Fibroblast of the aortic adventitia (primary cell): ENCODE measurements around the gene RAI2. TPM values are rescaled to one million over a fixed set of nuclear protein-coding genes. Genes with fewer than 3 reads are reported as not detected.

Experiments used
- DNase-seq: peaks from one replicate; pipeline ENCODE4 v3.0.0-alpha.2; 2010; ENCODE audit warnings: low read depth
- H3K4me3 ChIP-seq: 2 replicates; pipeline ENCODE4 v1.5.1; 2011; ENCODE audit warnings: low read depth, mild to moderate bottlenecking, control low read depth, low read length, moderate library complexity
- total RNA-seq: library from RNA; depleted of rRNA; stranded (reverse); fragments of >200 nt; gene quantifications from 2 replicates; pipeline ENCODE4 v1.2.3, GENCODE V29; 2012; ENCODE audit warnings: low replicate concordance
- TF ChIP-seq, protein P1 (sequence below): IDR thresholded peaks from 2 replicates; pipeline ENCODE4 v1.5.1; 2011; ENCODE audit warnings: mild to moderate bottlenecking, low read length, control low read depth, inconsistent platforms; ENCODE audit not compliant: insufficient read depth

RAI2 gene
- total RNA-seq, 1 donor = 4.0 TPM

- no peak overlapping the region for H3K4me3 ChIP-seq
- TF ChIP-seq, protein P1, sequence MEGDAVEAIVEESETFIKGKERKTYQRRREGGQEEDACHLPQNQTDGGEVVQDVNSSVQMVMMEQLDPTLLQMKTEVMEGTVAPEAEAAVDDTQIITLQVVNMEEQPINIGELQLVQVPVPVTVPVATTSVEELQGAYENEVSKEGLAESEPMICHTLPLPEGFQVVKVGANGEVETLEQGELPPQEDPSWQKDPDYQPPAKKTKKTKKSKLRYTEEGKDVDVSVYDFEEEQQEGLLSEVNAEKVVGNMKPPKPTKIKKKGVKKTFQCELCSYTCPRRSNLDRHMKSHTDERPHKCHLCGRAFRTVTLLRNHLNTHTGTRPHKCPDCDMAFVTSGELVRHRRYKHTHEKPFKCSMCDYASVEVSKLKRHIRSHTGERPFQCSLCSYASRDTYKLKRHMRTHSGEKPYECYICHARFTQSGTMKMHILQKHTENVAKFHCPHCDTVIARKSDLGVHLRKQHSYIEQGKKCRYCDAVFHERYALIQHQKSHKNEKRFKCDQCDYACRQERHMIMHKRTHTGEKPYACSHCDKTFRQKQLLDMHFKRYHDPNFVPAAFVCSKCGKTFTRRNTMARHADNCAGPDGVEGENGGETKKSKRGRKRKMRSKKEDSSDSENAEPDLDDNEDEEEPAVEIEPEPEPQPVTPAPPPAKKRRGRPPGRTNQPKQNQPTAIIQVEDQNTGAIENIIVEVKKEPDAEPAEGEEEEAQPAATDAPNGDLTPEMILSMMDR = no peak
- DNase-seq = peak; percentile 31
Observed at GRCh38 chrX:17822351-17822750, 38.7 kb downstream of the RAI2 start.

DNA sequence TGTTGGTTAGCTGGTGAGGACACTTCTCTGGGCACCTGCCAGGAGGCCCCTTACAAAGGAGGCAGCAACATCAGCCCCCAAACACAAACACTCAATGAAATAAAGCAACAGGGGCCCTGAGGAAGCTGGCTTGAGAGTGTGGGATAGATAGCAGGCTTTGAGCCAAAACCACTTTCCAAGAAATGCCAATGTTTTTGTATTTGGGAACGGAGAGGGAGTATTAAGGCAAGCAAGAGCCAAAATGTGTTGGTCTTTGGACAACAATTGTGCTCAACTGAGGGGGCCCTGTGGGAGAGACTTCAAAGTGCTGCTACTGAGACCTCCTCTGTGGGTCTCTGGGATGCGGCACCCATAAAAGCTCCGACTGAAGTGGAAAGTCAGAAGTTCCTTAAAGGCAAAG lies 41.0 kb downstream of the RAI2 start:
- TF ChIP-seq, protein P1 = no peak
- no peak overlapping the region for H3K4me3 ChIP-seq
- no peak for DNase-seq

GRCh38 chrX:17818726-17819125 lies 42.4 kb downstream of the RAI2 start:
- H3K4me3 ChIP-seq = no peak overlapping the region
- DNase-seq = no peak
- TF ChIP-seq, protein P1 = no peak

- no peak overlapping the region for H3K4me3 ChIP-seq
- DNase-seq = peak; percentile 50
- TF ChIP-seq, protein P1 = no peak
Observed at GRCh38 chrX:17817251-17817650, 43.8 kb downstream of the RAI2 start.

- peak; percentile 62 for DNase-seq
- TF ChIP-seq, protein P1 = no peak
- no peak overlapping the region for H3K4me3 ChIP-seq
Observed at GRCh38 chrX:17814557-17814956, 46.5 kb downstream of the RAI2 start.

- TF ChIP-seq, protein P1 = no peak
- no peak overlapping the region for H3K4me3 ChIP-seq
- DNase-seq = peak; percentile 14
Observed at GRCh38 chrX:17814059-17814458, 47.0 kb downstream of the RAI2 start.

DNA sequence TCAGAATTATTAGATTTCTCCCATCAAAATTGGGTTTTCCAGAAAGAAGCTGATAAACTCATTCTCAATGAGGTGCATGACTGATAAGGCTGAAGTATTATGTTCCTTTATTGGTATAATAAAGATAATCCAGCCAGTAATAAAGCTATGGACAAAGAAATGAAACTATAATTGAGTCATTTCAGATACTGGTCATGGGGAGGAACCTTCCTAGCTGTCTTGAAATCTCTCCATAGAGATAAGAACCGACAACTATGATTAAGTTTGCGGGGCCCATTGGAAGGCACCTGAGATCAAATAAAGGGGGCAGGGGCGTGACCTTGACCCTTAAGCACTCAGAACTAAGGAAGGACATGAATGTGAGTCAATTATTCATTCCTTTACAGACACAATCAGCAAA lies 47.8 kb downstream of the RAI2 start:
- no peak for DNase-seq
- TF ChIP-seq, protein P1 = no peak
- H3K4me3 ChIP-seq = no peak overlapping the region
